ENCODE data around the gene CDC42EP4.
"Not testable (repeated sequence)": the region's sequence is repeated elsewhere in the genome, so short reads cannot be mapped to it uniquely, and the experiment has no call there.

CDC42EP4 gene

DNA sequence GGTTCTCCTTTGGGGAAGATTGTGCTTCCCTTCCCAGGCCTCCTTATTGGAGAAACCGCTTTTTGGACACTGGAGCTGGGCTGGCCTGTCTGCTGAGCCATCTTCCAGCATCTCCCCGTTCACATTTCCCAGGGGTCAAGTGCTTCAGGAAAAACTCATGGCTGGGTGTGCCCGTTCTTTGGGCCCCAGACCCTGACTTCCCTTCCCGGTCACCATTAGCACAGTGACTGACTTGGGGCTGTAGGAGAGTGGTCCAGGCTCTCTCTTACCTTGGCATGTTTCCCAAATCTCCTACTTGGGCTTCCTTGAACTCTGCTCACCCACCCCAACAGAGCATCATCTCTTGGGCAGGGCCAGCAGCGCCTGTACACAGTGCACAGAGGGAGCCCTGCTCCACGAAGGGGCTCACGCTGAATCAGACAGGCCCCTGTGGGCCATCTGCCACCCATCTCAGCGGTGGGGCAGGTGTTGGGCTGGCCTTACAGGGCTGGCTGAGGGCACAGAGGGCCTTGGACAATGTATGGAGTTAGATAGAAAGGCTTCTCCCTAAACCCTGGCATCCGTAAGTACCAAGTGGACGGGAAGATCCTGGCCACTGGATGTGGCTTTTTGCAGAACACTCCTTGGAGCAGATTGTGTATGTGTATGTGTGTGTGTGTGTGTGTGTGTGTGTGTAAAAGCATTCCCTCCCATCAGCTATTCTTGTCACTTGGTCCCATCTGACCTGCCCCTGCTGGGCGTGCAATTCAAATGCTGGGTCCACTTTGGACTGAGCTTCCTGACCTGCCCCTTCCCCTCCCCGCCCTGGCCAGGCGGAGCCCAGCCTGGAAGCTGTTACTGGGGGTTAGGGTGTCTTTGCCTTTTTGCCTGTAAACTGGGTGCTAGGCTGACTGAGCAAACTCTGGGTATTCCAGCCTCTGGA, 24.9 kb upstream of the CDC42EP4 start:
- Histone ChIP-seq H3K4me3 (ENCODE audit: low read length) (no peak overlapping the region), H3K27me3 (replicated peaks; ENCODE audit: insufficient read depth, low read length) (no peaks in the 10 kb centered on the region; the same call in 1 of the 2 replicates)

GRCh38 chr17:73335591-73336407, 24.0 kb upstream of the CDC42EP4 start:
- TF ChIP-seq CTCF (IDR thresholded peaks at IDR 0.05; ENCODE audit: low read length) (no peak), EZH2phosphoT487 (IDR thresholded peaks at IDR 0.05; ENCODE audit: low read length) (no peak)
- Histone ChIP-seq H3K9me3 (replicated peaks; ENCODE audit: insufficient read depth, low read length) (no peaks in the 10 kb centered on the region), H3K4me3 (ENCODE audit: low read length) (no peak overlapping the region)

More for the DNA sequence above, 24.9 kb upstream of the CDC42EP4 start:
- Histone ChIP-seq H3K9me3 (replicated peaks; ENCODE audit: insufficient read depth, low read length) (no peaks in the 10 kb centered on the region), H3K79me2 (ENCODE audit: low read length) (no peaks in the 10 kb centered on the region), H3K27ac (ENCODE audit: low read length) (no peak overlapping the region), H4K20me1 (ENCODE audit: insufficient read depth, low read length) (no peaks in the 10 kb centered on the region), H3K4me2 (ENCODE audit: low read depth, low read length) (no peak overlapping the region), H3F3A (ENCODE audit: insufficient read depth, low read length) (no peaks in the 10 kb centered on the region), H3K9me2 (replicated peaks; ENCODE audit: insufficient read depth, low read length) (no peaks in the 10 kb centered on the region), H3K4me1 (ENCODE audit: low read length) (no peaks in the 10 kb centered on the region), H3K9ac (ENCODE audit: low read length) (no peak overlapping the region), H2AFZ (ENCODE audit: low read length) (no peak overlapping the region), H3K36me3 (replicated peaks; ENCODE audit: insufficient read depth, low read length) (no peaks in the 10 kb centered on the region)
- TF ChIP-seq EZH2 (optimal IDR thresholded peaks at IDR 0.05; ENCODE audit: low read depth, low read length), result no peak
- no peak for DNase-seq

DNA sequence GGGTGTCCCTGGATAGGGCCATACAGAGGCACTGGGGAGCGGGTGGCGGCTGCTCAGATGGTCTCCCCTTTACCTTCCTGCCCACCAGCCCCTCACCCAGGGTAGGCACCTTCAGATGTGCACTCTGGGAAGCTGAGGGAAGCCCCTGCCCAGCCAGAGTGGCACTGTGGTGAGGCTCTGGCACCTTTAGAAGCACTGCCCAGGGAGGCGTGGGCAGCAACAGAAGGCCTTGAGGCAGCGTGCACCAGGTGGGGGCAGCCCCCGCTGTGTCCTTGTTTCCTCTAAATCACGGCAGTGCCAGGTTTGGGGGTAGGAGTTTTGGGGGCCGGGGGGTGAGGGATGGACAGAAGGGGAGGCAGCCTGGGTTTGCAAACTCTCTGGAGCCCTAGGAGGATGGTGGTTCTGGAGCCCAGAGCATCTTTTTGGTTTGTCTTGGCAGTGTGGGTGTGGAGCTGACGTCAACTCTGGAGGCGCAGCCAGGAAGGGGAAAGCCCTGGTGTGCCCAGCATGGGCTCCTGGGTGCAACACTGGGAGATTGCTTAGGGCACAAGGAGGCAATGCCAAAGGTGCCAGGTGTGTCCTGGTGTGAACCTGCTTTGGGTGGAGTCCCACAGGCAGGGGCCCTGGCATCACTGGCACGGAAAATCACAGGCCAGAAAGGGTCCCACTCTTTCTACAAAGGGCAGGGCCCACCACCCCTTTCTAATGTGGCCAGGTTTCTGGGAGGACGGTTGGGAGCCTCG, 23.1 kb upstream of the CDC42EP4 start:
- H2AFZ ChIP-seq (ENCODE audit: low read length), result no peak overlapping the region
- H3K9me3 ChIP-seq (replicated peaks; ENCODE audit: insufficient read depth, low read length), result no peaks in the 10 kb centered on the region
- H3K79me2 ChIP-seq (ENCODE audit: low read length), result no peaks in the 10 kb centered on the region
- no peaks in the 10 kb centered on the region; the same call in 1 of the 2 replicates for H3K27me3 ChIP-seq (replicated peaks; ENCODE audit: insufficient read depth, low read length)
- no peak overlapping the region for H3K4me2 ChIP-seq (ENCODE audit: low read depth, low read length)
- H3K36me3 ChIP-seq (replicated peaks; ENCODE audit: insufficient read depth, low read length), result no peaks in the 10 kb centered on the region
- DNase-seq, result no peak
- H3F3A ChIP-seq (ENCODE audit: insufficient read depth, low read length), result no peaks in the 10 kb centered on the region
- H3K4me1 ChIP-seq (ENCODE audit: low read length), result no peaks in the 10 kb centered on the region
- H3K27ac ChIP-seq (ENCODE audit: low read length), result no peak overlapping the region
- no peak overlapping the region for H3K4me3 ChIP-seq (ENCODE audit: low read length)
- H3K9me2 ChIP-seq (replicated peaks; ENCODE audit: insufficient read depth, low read length), result no peaks in the 10 kb centered on the region
- H3K9ac ChIP-seq (ENCODE audit: low read length), result no peak overlapping the region
- no peaks in the 10 kb centered on the region for H4K20me1 ChIP-seq (ENCODE audit: insufficient read depth, low read length)
- TF ChIP-seq EZH2phosphoT487 (IDR thresholded peaks at IDR 0.05; ENCODE audit: low read length) (no peak), EZH2 (optimal IDR thresholded peaks at IDR 0.05; ENCODE audit: low read depth, low read length) (no peak), CTCF (IDR thresholded peaks at IDR 0.05; ENCODE audit: low read length) (no peak)

More at GRCh38 chr17:73335591-73336407, 24.0 kb upstream of the CDC42EP4 start:
- Histone ChIP-seq H3K27me3 (replicated peaks; ENCODE audit: insufficient read depth, low read length) (no peaks in the 10 kb centered on the region; the same call in 1 of the 2 replicates), H3K27ac (ENCODE audit: low read length) (no peak overlapping the region), H3K9ac (ENCODE audit: low read length) (no peak overlapping the region), H4K20me1 (ENCODE audit: insufficient read depth, low read length) (no peaks in the 10 kb centered on the region), H2AFZ (ENCODE audit: low read length) (no peak overlapping the region), H3K79me2 (ENCODE audit: low read length) (no peaks in the 10 kb centered on the region), H3F3A (ENCODE audit: insufficient read depth, low read length) (no peaks in the 10 kb centered on the region), H3K9me2 (replicated peaks; ENCODE audit: insufficient read depth, low read length) (no peaks in the 10 kb centered on the region), H3K4me1 (ENCODE audit: low read length) (no peaks in the 10 kb centered on the region), H3K4me2 (ENCODE audit: low read depth, low read length) (no peak overlapping the region), H3K36me3 (replicated peaks; ENCODE audit: insufficient read depth, low read length) (no peaks in the 10 kb centered on the region)
- DNase-seq, result no peak

DNA sequence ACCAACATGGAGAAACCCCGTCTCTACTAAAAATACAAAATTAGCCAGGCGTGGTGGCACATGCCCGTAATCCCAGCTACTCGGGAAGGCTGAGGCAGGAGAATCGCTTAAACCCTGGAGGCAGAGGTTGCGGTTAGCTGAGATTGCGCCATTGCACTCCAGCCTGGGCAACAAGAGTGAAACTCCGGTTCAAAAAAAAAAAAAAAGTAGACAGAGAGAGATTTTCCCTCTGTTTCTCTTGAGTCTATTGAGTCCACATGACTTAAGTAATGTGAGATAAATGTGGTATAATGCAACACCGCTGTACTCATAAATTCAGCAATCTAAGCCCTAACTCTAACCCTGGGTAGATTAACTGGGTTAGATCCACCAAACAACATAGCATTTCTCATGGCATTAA, 21.6 kb upstream of the CDC42EP4 start:
- not testable (repeated sequence) for H3K4me1 ChIP-seq (ENCODE audit: low read length); H3K9me2 ChIP-seq (replicated peaks; ENCODE audit: insufficient read depth, low read length); DNase-seq; H3K36me3 ChIP-seq (replicated peaks; ENCODE audit: insufficient read depth, low read length); H3K9me3 ChIP-seq (replicated peaks; ENCODE audit: insufficient read depth, low read length); H3F3A ChIP-seq (ENCODE audit: insufficient read depth, low read length); H3K79me2 ChIP-seq (ENCODE audit: low read length); H3K27me3 ChIP-seq (replicated peaks; ENCODE audit: insufficient read depth, low read length); H3K27ac ChIP-seq (ENCODE audit: low read length); H4K20me1 ChIP-seq (ENCODE audit: insufficient read depth, low read length); H3K4me2 ChIP-seq (ENCODE audit: low read depth, low read length); H3K9ac ChIP-seq (ENCODE audit: low read length); H2AFZ ChIP-seq (ENCODE audit: low read length); H3K4me3 ChIP-seq (ENCODE audit: low read length)

All from MM.1S (cell line).